Colonic mucosa (tissue), 4 donors: Measurements from ENCODE around the gene NCBP2. TPM values are rescaled to one million over a fixed set of nuclear protein-coding genes. Genes with fewer than 3 reads are reported as not detected.

Experiments
- DNase-seq: peaks from one replicate; pipeline ENCODE4 v3.0.0-alpha.2; 2020
- H3K27ac ChIP-seq: fragments of 200-600 bp; one replicate; pipeline ENCODE4 v1.8.0; 2021
- H3K27me3 ChIP-seq: fragments of 200-600 bp; one replicate; pipeline ENCODE4 v1.8.0; 2021
- H3K36me3 ChIP-seq: fragments of 200-600 bp; one replicate; pipeline ENCODE4 v1.8.0; 2021
- H3K4me1 ChIP-seq: fragments of 200-600 bp; one replicate; pipeline ENCODE4 v1.8.0; 2021; ENCODE audit warnings: mild to moderate bottlenecking
- H3K4me3 ChIP-seq: fragments of 200-600 bp; one replicate; pipeline ENCODE4 v1.8.0; 2021
- H3K9ac ChIP-seq, 2 donors: one replicate each; pipeline ENCODE4 v1.7.0; 2013; ENCODE audit warnings: control low read depth in 2 of 2, low read depth in 2 of 2, low read length in 2 of 2
- H3K9me3 ChIP-seq: fragments of 200-600 bp; one replicate; pipeline ENCODE4 v1.8.0; 2021
- CTCF ChIP-seq: fragments of 200-600 bp; IDR thresholded peaks from one replicate; pipeline ENCODE4 v1.8.0; 2022; ENCODE audit warnings: antibody characterized with exemption, mild to moderate bottlenecking
- intact Hi-C: fragments of 100-400 bp; cut with DNase I; formaldehyde crosslinking; loops from one replicate; pipeline ENCODE4 v1.14.1; 2022
- total RNA-seq, 2 donors: library from RNA; stranded (reverse); fragmentation: NEBNext Ultra II Directional in 1 of 2; extraction: Animal tissue kit (Norgen Biotek cat#: 25700) in 1 of 2; gene quantifications; one replicate each; pipeline ENCODE4 v1.2.1, GENCODE V29; 2021
- donor health status: healthy.
- donor health status: DM: no; HTN: no; CAD: no.
- donor health status: DM: no; HTN: no; CAD: no.

The NCBP2 gene
- total RNA-seq, 2 donors from 2014 or later = 61.8 to 92.8 TPM

GRCh38 chr3:196918968-196919367 is 23.4 kb downstream of the NCBP2 start:
- intact Hi-C loops = no loop called here

GRCh38 chr3:196916995-196917394 is 25.3 kb downstream of the NCBP2 start:
- intact Hi-C loops = no loop called here
- no peak overlapping the region for H3K4me3 ChIP-seq
- H3K9ac ChIP-seq = no peak overlapping the region
- TF ChIP-seq CTCF = no peak
- DNase-seq = no peak
- no peaks in the 10 kb centered on the region for H3K9me3 ChIP-seq
- no peak overlapping the region for H3K27ac ChIP-seq
- peaks cover 3% of the 10 kb centered on the region for H3K36me3 ChIP-seq
- no peaks in the 10 kb centered on the region for H3K4me1 ChIP-seq
- H3K27me3 ChIP-seq = no peaks in the 10 kb centered on the region

More at GRCh38 chr3:196918968-196919367, 23.4 kb downstream of the NCBP2 start:
- H3K27ac ChIP-seq = no peak overlapping the region
- no peaks in the 10 kb centered on the region for H3K27me3 ChIP-seq
- no peak overlapping the region for H3K4me3 ChIP-seq
- no peak for DNase-seq
- H3K9me3 ChIP-seq = no peaks in the 10 kb centered on the region
- no peaks in the 10 kb centered on the region for H3K4me1 ChIP-seq
- no peak overlapping the region for H3K9ac ChIP-seq
- TF ChIP-seq CTCF = no peak
- H3K36me3 ChIP-seq = peaks cover 3% of the 10 kb centered on the region

- DNase-seq = no peak
- H3K9me3 ChIP-seq = no peaks in the 10 kb centered on the region
- no peak overlapping the region for H3K9ac ChIP-seq
- TF ChIP-seq CTCF = no peak
- H3K36me3 ChIP-seq = peaks cover 3% of the 10 kb centered on the region
- no peaks in the 10 kb centered on the region for H3K4me1 ChIP-seq
- H3K4me3 ChIP-seq = no peak overlapping the region
- no peak overlapping the region for H3K27ac ChIP-seq
- intact Hi-C loops = no loop called here
- H3K27me3 ChIP-seq = no peaks in the 10 kb centered on the region
These were observed 26.1 kb downstream of the NCBP2 start for GRCh38 chr3:196916221-196916620.

GRCh38 chr3:196915375-196915774 is 27.0 kb downstream of the NCBP2 start:
- Histone ChIP-seq H3K9me3 (no peaks in the 10 kb centered on the region), H3K9ac (no peak overlapping the region), H3K27ac (no peak overlapping the region), H3K4me1 (no peaks in the 10 kb centered on the region), H3K36me3 (peaks cover 3% of the 10 kb centered on the region), H3K4me3 (no peak overlapping the region), H3K27me3 (no peaks in the 10 kb centered on the region)
- no peak for DNase-seq
- intact Hi-C loops = no loop called here
- no peak for TF ChIP-seq CTCF

GRCh38 chr3:196914866-196915265 is 27.5 kb downstream of the NCBP2 start:
- no peak for DNase-seq
- H3K9me3 ChIP-seq = no peaks in the 10 kb centered on the region
- no peak overlapping the region for H3K27ac ChIP-seq
- H3K27me3 ChIP-seq = no peaks in the 10 kb centered on the region
- H3K36me3 ChIP-seq = peaks cover 3% of the 10 kb centered on the region
- TF ChIP-seq CTCF = no peak
- intact Hi-C loops = no loop called here
- H3K4me3 ChIP-seq = no peak overlapping the region
- no peaks in the 10 kb centered on the region for H3K4me1 ChIP-seq
- no peak overlapping the region for H3K9ac ChIP-seq

GRCh38 chr3:196903740-196904139 is 38.6 kb downstream of the NCBP2 start:
- Histone ChIP-seq H3K9me3 (no peaks in the 10 kb centered on the region), H3K36me3 (peaks cover 30% of the 10 kb centered on the region), H3K9ac (no peak overlapping the region), H3K27ac (no peak overlapping the region), H3K4me3 (no peak overlapping the region), H3K4me1 (no peaks in the 10 kb centered on the region), H3K27me3 (no peaks in the 10 kb centered on the region)
- DNase-seq = no peak
- TF ChIP-seq CTCF = no peak
- intact Hi-C loops = no loop called here
